Measurements from ENCODE around the gene IFITM10. TPM values are rescaled to one million over a fixed set of nuclear protein-coding genes. Genes with fewer than 3 reads are reported as not detected.

The IFITM10 gene
- total and polyA plus RNA-seq, 12 donors = 0.28 to 267 (median 31.6) TPM

DNA sequence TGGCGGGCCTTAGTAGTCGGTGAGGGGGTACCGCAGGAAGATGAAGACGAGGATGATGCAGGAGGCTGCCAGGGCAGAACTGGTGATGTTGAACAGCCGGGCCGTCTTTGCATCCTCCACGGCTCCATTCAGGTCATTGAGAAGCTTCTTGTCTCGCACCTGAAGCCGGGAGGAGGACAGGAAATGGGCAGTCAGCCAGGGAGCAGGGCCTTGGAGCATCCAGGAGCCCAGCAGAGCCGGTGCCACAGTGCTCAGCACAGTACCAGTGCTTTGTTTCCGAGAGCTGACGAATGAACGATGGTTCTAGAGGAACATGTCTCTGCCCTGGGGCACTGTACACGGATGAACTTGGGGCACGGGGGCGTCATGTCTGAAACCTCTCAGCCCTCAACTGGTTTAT, 15.1 kb downstream of the IFITM10 start:
- Histone ChIP-seq H3K27me3 (no peaks in the 10 kb centered on the region), H3K4me3 (no peak overlapping the region), H3K36me3 (replicated peaks in 1 of 2) (no peaks in the 10 kb centered on the region), H3K9me3 (replicated peaks in 1 of 3) (peaks cover 0 to 9% (median 0%) of the 10 kb centered on the region in 3 donors), H3K4me1 (replicated peaks in 1 of 2) (no peaks in the 10 kb centered on the region), H3K27ac (no peak overlapping the region)
- intact Hi-C loops (cut with DNase I) = no loop called here
- TF ChIP-seq POLR2A (IDR thresholded peaks at IDR 0.05) = peak in 1 of 2 donors; percentile 22
- TF ChIP-seq CTCF (IDR thresholded peaks at IDR 0.05) = no peak
- DNase-seq = peak in 6 of 7 donors; percentile 18 to 65 (median 50)
- WGBS, 4 donors = 58 to 67% (median 65%) methylated on average over 13 to 16 of the region's 16 CpGs

GRCh38 chr11:1734641-1735081, 15.7 kb downstream of the IFITM10 start:
- Histone ChIP-seq H3K4me3 (no peak overlapping the region), H3K4me1 (replicated peaks in 1 of 2) (no peaks in the 10 kb centered on the region), H3K9me3 (replicated peaks in 1 of 3) (peaks cover 0 to 9% (median 0%) of the 10 kb centered on the region in 3 donors), H3K27ac (no peak overlapping the region), H3K27me3 (peaks cover 6% of the 10 kb centered on the region), H3K36me3 (replicated peaks in 1 of 2) (no peaks in the 10 kb centered on the region)
- 44 to 59% (median 57%) methylated on average over 6 to 10 of the region's 10 CpGs for WGBS, 4 donors
- TF ChIP-seq CTCF (IDR thresholded peaks at IDR 0.05) = no peak
- no peak for TF ChIP-seq POLR2A (IDR thresholded peaks at IDR 0.05)
- DNase-seq = peak in 5 of 7 donors; percentile 14 to 54 (median 52)
- intact Hi-C loops (cut with DNase I) = no loop called here

DNA sequence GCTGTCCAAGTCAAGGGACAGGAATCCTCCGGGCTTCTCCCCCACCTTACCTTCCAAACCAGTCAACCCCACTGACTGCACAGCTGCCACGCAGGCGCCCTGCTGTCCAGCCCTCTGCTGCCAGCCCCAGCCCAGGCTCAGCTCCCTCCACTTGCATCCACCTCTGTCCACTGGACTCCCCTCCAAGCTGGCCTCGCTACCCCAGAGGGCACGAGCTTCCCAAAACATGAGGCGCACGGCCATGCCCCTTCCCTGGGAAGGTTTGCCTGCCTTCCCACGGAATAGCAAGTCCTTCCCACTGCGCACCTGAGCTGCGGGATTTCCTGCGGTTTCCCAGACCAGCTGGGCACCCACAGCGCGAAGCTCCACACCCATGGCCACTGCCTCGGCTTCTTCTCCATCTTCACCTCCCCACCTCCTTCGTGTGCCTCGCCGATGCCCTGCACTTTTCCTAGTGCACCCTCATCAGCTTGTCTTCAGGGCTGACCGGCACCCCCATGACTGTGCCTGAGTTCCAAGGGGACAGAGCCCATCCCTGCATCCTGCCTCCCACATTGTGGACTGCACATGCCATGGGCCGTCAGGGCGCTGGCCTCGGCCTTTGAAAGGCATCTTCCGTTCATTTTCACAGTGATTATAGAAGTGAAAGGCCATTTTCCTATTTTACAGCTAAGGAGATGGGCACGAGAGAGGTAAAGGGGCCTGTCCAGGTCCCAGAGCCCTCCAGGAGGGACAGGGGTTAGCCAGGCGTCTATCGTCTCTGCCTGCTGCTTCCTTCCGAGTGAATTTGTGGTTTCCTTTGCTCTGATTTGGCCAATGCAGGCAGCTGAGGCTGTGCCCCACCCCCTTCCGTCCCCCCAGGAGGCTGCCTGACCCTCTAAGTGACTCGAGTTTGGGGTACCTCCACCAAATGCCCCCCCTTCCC, 16.4 kb downstream of the IFITM10 start:
- intact Hi-C loops (cut with DNase I) = no loop called here
- DNase-seq = peak in 5 of 7 donors; percentile 15 to 51 (median 43)
- Histone ChIP-seq H3K27me3 (peaks cover 10% of the 10 kb centered on the region), H3K27ac (no peak overlapping the region), H3K36me3 (replicated peaks in 1 of 2) (no peaks in the 10 kb centered on the region), H3K4me1 (replicated peaks in 1 of 2) (no peaks in the 10 kb centered on the region), H3K4me3 (no peak overlapping the region), H3K9me3 (replicated peaks in 1 of 3) (peaks cover 0 to 9% (median 0%) of the 10 kb centered on the region in 3 donors)
- 60 to 77% (median 66%) methylated on average over 28 of the region's 28 CpGs for WGBS, 4 donors
- TF ChIP-seq POLR2A (IDR thresholded peaks at IDR 0.05) = no peak
- no peak for TF ChIP-seq CTCF (IDR thresholded peaks at IDR 0.05)

GRCh38 chr11:1733009-1733715, 17.2 kb downstream of the IFITM10 start:
- DNase-seq = peak in 5 of 7 donors; percentile 15 to 56 (median 29)
- Histone ChIP-seq H3K27me3 (peaks cover 17% of the 10 kb centered on the region), H3K36me3 (replicated peaks in 1 of 2) (no peaks in the 10 kb centered on the region), H3K4me3 (no peak overlapping the region), H3K9me3 (replicated peaks in 1 of 3) (peaks cover 0 to 9% (median 0%) of the 10 kb centered on the region in 3 donors), H3K4me1 (replicated peaks in 1 of 2) (no peaks in the 10 kb centered on the region), H3K27ac (no peak overlapping the region)
- WGBS, 4 donors = 56 to 62% (median 60%) methylated on average over 9 to 14 of the region's 14 CpGs
- intact Hi-C loops (cut with DNase I) = no loop called here
- TF ChIP-seq POLR2A (IDR thresholded peaks at IDR 0.05) (no peak), CTCF (IDR thresholded peaks at IDR 0.05) (no peak)
